ENCODE data around the gene AKR7A3.
"Not testable (repeated sequence)": the region's sequence is repeated elsewhere in the genome, so short reads cannot be mapped to it uniquely, and the experiment has no call there.

AKR7A3 gene

DNA sequence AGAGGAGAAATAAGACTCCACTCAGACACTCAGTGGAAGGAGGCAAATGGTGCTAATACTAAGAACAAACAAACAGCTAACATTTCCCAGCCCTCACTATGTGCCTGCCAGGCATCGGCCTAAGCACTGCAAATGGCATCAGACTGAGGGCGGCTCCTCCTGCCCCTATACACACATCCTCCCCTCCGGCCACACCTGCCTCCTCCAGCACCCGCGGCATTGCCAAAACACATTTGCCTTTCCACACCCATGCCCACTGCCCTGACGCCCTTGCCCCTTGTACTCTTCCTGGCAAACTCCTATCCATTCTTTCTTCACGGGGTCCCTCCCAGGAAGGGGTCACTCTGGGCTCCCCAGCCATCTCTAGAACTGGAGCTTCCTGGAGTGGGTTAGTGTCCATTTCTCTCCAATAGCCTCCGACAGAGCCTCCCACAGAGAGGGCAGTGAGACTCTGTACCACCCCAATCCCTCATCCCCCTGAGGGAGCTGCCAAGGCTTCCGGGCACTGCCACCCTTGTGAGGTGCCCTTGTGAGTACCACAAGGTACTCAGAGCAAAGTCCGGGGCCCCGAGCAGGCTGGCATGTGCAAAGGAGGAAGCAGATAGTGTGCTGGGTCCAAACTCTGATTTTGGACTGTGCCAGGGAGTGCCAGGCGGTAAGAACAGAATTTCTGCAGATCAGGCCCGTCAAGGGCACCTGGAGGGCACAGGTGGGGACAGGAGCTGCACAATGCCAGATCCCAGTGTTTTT lies 959 bp downstream of the AKR7A3 start:
- TF ChIP-seq, protein P1, sequence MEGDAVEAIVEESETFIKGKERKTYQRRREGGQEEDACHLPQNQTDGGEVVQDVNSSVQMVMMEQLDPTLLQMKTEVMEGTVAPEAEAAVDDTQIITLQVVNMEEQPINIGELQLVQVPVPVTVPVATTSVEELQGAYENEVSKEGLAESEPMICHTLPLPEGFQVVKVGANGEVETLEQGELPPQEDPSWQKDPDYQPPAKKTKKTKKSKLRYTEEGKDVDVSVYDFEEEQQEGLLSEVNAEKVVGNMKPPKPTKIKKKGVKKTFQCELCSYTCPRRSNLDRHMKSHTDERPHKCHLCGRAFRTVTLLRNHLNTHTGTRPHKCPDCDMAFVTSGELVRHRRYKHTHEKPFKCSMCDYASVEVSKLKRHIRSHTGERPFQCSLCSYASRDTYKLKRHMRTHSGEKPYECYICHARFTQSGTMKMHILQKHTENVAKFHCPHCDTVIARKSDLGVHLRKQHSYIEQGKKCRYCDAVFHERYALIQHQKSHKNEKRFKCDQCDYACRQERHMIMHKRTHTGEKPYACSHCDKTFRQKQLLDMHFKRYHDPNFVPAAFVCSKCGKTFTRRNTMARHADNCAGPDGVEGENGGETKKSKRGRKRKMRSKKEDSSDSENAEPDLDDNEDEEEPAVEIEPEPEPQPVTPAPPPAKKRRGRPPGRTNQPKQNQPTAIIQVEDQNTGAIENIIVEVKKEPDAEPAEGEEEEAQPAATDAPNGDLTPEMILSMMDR (conservative IDR thresholded peaks at IDR 0.05; ENCODE audit: low read depth, low read length), result no peak
- DNase-seq (ENCODE audit: low read depth), result no peak

DNA sequence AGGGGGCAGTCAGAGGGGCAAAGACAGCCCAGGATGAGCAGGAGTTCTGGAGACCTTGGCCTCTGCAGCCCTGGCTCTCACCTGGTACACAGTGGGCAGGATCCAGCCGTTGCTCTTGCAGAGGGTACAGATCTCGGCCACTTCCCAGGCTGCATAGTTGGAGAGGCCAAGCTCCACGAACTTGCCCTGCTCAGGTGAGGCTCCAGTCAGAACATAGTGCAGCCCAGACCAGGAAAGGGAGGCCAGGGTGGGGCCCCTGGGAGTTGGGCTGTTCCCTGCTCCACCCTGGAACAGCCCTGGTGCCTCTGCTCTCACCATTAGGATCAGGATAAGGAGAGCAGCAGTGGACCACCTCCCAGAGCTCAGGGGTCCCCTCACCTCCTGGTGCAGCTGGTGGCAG lies 2.8 kb downstream of the AKR7A3 start:
- DNase-seq (ENCODE audit: low read depth); H3K4me3 ChIP-seq (ENCODE audit: low read length): not testable (repeated sequence)

More for the DNA sequence above, 959 bp downstream of the AKR7A3 start:
- H3K4me3 ChIP-seq (ENCODE audit: low read length), result no peak overlapping the region

DNA sequence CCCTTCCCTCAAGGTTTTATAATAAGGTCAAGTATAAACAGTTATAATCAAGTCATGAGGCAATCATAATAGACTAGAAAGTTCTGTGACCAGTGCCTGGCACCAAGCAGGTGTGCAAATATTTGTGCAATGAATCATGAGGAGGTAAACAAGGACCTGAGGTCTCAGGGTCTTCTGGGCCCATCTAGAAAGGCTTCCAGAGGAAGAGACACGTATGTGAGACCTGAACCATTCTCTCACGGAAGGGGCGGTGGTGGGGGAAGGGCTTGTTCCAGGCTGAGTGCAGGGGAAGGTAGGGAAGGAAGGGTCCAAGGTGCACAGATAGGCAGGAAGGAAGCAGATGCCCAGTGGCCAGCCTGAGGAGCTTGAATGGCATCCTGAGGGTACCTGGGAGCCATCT lies 3.2 kb downstream of the AKR7A3 start:
- not testable (repeated sequence) for H3K4me3 ChIP-seq (ENCODE audit: low read length); DNase-seq (ENCODE audit: low read depth)

DNA sequence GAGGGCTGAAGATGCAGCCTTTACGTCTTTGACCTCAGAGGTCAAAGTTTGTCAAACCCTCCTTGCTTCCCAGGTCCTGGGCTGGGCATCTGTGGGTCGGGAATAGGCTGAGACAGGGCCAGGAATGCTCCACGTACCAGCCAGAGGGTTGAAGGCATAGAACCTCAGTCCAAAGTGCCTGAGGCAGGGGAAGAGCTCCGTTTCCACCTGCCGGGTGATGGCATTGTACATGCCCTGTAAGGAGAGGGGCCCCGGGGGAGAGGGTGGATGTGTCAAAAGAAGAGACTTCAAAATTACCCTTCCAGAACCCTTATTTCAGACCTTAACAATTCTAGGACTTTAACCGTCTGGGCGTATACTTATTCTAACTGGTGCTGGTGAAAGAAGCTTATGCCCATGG lies 3.7 kb downstream of the AKR7A3 start:
- H3K4me3 ChIP-seq (ENCODE audit: low read length), result no peak overlapping the region
- DNase-seq (ENCODE audit: low read depth), result no peak
- TF ChIP-seq, protein P1 (conservative IDR thresholded peaks at IDR 0.05; ENCODE audit: low read depth, low read length), result no peak

GRCh38 chr1:19283891-19284290 lies 4.7 kb downstream of the AKR7A3 start:
- no peak overlapping the region for H3K4me3 ChIP-seq (ENCODE audit: low read length)
- TF ChIP-seq, protein P1 (conservative IDR thresholded peaks at IDR 0.05; ENCODE audit: low read depth, low read length), result no peak
- DNase-seq (ENCODE audit: low read depth), result no peak

- TF ChIP-seq, protein P1 (conservative IDR thresholded peaks at IDR 0.05; ENCODE audit: low read depth, low read length), result no peak
- DNase-seq (ENCODE audit: low read depth), result no peak
- no peak overlapping the region for H3K4me3 ChIP-seq (ENCODE audit: low read length)
Measured at GRCh38 chr1:19274636-19275035, 13.9 kb downstream of the AKR7A3 start.

GRCh38 chr1:19273844-19274531 lies 14.6 kb downstream of the AKR7A3 start:
- DNase-seq (ENCODE audit: low read depth), result not testable (repeated sequence)
- peak overlapping the region; percentile 15 for H3K4me3 ChIP-seq (ENCODE audit: low read length)

DNA sequence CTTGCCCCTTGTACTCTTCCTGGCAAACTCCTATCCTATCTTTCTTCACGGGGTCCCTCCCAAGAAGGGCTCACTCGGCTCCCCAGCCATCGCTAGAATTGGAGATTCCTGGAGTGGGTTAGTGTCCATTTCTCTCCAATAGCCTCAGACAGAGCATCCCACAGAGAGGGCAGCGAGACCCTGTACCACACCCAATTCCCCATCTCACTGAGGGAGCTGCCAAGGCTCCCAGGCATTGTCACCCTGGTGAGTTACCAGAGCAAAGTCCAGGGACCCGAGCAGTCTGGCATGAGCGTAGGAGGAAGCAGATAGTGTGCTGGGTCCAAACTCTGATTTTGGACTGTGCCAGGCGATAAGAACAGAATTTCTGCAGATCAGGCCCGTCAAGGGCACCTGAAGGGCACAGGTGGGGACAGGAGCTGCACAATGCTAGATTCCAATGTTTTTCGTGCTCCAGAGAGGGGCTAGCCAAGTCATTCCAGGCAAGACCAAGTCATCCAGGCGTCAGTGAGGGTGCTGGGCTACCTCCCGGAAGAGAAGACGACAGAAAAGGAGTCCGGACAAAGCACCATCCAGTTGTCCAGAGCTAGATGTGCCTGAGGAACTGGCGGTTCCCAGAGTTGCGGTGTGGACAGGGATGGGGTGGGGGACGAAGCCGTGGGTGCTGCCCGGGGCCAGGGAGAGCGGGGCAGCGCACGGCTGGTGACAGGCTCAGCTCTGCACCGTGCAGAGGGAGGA lies 15.3 kb downstream of the AKR7A3 start:
- H3K4me3 ChIP-seq (ENCODE audit: low read length), result no peak overlapping the region
- TF ChIP-seq, protein P1 (conservative IDR thresholded peaks at IDR 0.05; ENCODE audit: low read depth, low read length), result no peak
- no peak for DNase-seq (ENCODE audit: low read depth)

All from retinal pigment epithelial cell (primary cell).